WTC11 (cell line): ENCODE data around the gene IQGAP2.

Experiments
- CREB1 ChIP-seq: sonication (generic); formaldehyde crosslinking; IDR thresholded peaks from 2 replicates; pipeline ENCODE4 v1.8.0; 2023; ENCODE audit warnings: mild to moderate bottlenecking, missing genetic modification reagents
- ELF4 ChIP-seq: sonication (generic); formaldehyde crosslinking; IDR thresholded peaks from 2 replicates; pipeline ENCODE4 v1.8.1; 2022; ENCODE audit warnings: low read depth, mild to moderate bottlenecking, moderate library complexity, missing genetic modification reagents
- FOXK1 ChIP-seq: sonication (generic); formaldehyde crosslinking; IDR thresholded peaks from 2 replicates; pipeline ENCODE4 v1.8.0; 2022; ENCODE audit warnings: mild to moderate bottlenecking, moderate library complexity, missing genetic modification reagents
- NFYB ChIP-seq: sonication (generic); formaldehyde crosslinking; conservative IDR thresholded peaks from 2 replicates; pipeline ENCODE4 v1.8.0; 2022; ENCODE audit warnings: low read depth, missing genetic modification reagents
- NR3C1 ChIP-seq: sonication (generic); formaldehyde crosslinking; conservative IDR thresholded peaks from 2 replicates; pipeline ENCODE4 v1.8.1; 2023; ENCODE audit warnings: low read depth, mild to moderate bottlenecking, missing genetic modification reagents
- PRDM15 ChIP-seq: sonication (generic); formaldehyde crosslinking; IDR thresholded peaks from 2 replicates; pipeline ENCODE4 v1.8.0; 2022; ENCODE audit warnings: missing genetic modification reagents
- SP1 ChIP-seq: sonication (generic); formaldehyde crosslinking; conservative IDR thresholded peaks from 2 replicates; pipeline ENCODE4 v1.8.1; 2022; ENCODE audit warnings: missing genetic modification reagents
- TF ChIP-seq, protein P1 (sequence below): fragments of 200-600 bp; IDR thresholded peaks from 2 replicates; pipeline ENCODE4 v1.8.0; 2022; ENCODE audit warnings: antibody characterized with exemption
- TF ChIP-seq, protein P2 (sequence below): sonication (generic); formaldehyde crosslinking; IDR thresholded peaks from 2 replicates; pipeline ENCODE4 v1.8.1; 2022; ENCODE audit warnings: low read depth, mild to moderate bottlenecking, moderate library complexity, missing genetic modification reagents, borderline replicate concordance
- TF ChIP-seq, protein P3 (sequence below): sonication (generic); formaldehyde crosslinking; conservative IDR thresholded peaks from 2 replicates; pipeline ENCODE4 v1.8.1; 2022; ENCODE audit warnings: mild to moderate bottlenecking, missing genetic modification reagents
- TF ChIP-seq, protein P4 (sequence below): fragments of 250-450 bp; sonication (Bioruptor Pico); IDR thresholded peaks from 2 replicates; pipeline ENCODE4 v1.8.0; 2021; ENCODE audit warnings: mild to moderate bottlenecking
- TF ChIP-seq, protein P5 (sequence below): sonication (generic); formaldehyde crosslinking; IDR thresholded peaks from 2 replicates; pipeline ENCODE4 v1.8.0; 2022; ENCODE audit warnings: mild to moderate bottlenecking, missing genetic modification reagents

DNA sequence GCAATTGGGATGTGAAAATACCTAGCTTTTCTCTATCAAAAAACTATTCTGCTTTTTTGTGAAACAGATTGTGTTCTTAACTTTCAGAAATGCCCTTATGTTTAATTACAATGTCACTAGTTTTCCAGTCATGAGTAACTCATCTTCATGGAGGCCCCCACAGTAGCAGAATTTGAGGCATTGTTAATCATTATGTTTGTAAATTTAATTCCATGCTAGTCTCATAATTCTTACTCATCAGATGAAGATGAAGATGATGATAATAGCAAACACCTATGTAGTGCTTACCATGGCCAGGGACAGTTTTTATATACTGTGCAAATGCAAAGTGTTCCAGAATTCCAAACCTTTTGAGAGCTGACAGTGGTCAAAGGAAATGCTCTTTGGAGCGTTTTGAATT is 285.1 kb downstream of the IQGAP2 start:
- TF ChIP-seq, protein P1, sequence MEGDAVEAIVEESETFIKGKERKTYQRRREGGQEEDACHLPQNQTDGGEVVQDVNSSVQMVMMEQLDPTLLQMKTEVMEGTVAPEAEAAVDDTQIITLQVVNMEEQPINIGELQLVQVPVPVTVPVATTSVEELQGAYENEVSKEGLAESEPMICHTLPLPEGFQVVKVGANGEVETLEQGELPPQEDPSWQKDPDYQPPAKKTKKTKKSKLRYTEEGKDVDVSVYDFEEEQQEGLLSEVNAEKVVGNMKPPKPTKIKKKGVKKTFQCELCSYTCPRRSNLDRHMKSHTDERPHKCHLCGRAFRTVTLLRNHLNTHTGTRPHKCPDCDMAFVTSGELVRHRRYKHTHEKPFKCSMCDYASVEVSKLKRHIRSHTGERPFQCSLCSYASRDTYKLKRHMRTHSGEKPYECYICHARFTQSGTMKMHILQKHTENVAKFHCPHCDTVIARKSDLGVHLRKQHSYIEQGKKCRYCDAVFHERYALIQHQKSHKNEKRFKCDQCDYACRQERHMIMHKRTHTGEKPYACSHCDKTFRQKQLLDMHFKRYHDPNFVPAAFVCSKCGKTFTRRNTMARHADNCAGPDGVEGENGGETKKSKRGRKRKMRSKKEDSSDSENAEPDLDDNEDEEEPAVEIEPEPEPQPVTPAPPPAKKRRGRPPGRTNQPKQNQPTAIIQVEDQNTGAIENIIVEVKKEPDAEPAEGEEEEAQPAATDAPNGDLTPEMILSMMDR: no peak
- TF ChIP-seq, protein P2, sequence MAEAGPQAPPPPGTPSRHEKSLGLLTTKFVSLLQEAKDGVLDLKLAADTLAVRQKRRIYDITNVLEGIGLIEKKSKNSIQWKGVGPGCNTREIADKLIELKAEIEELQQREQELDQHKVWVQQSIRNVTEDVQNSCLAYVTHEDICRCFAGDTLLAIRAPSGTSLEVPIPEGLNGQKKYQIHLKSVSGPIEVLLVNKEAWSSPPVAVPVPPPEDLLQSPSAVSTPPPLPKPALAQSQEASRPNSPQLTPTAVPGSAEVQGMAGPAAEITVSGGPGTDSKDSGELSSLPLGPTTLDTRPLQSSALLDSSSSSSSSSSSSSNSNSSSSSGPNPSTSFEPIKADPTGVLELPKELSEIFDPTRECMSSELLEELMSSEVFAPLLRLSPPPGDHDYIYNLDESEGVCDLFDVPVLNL (CRISPR knock-in tag): no peak
- TF ChIP-seq FOXK1 (no peak), NR3C1 (no peak), CREB1 (CRISPR knock-in tag) (no peak), PRDM15 (CRISPR knock-in tag) (no peak), ELF4 (CRISPR knock-in tag) (no peak), NFYB (CRISPR knock-in tag) (no peak), SP1 (no peak)
- TF ChIP-seq, protein P3, sequence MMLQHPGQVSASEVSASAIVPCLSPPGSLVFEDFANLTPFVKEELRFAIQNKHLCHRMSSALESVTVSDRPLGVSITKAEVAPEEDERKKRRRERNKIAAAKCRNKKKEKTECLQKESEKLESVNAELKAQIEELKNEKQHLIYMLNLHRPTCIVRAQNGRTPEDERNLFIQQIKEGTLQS (CRISPR knock-in tag): no peak
- TF ChIP-seq, protein P4, sequence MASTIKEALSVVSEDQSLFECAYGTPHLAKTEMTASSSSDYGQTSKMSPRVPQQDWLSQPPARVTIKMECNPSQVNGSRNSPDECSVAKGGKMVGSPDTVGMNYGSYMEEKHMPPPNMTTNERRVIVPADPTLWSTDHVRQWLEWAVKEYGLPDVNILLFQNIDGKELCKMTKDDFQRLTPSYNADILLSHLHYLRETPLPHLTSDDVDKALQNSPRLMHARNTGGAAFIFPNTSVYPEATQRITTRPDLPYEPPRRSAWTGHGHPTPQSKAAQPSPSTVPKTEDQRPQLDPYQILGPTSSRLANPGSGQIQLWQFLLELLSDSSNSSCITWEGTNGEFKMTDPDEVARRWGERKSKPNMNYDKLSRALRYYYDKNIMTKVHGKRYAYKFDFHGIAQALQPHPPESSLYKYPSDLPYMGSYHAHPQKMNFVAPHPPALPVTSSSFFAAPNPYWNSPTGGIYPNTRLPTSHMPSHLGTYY (CRISPR knock-in tag): no peak
- TF ChIP-seq, protein P5, sequence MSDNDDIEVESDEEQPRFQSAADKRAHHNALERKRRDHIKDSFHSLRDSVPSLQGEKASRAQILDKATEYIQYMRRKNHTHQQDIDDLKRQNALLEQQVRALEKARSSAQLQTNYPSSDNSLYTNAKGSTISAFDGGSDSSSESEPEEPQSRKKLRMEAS (CRISPR knock-in tag): no peak
